ENCODE measurements around the gene HEXIM2.

Gene HEXIM2

GRCh38 chr17:45197108-45197507 lies 35.4 kb downstream of the HEXIM2 start:
- Histone ChIP-seq H3K9me3 (ENCODE audit: control insufficient read depth, insufficient read depth, low read depth, low read length) (no peaks in the 10 kb centered on the region), H3K4me1 (ENCODE audit: control insufficient read depth, insufficient read depth, low read length) (peaks cover 6% of the 10 kb centered on the region), H3K4me3 (ENCODE audit: low read depth, low read length) (no peak overlapping the region), H3K36me3 (ENCODE audit: control insufficient read depth in 2 of 2, insufficient read depth in 1 of 2, low read length in 2 of 2) (no peaks in the 10 kb centered on the region), H3K27ac (ENCODE audit: extremely low read depth, low read depth, low read length) (peak overlapping the region; percentile 34)
- CTCF ChIA-PET = interaction anchor here (0.6 to 10.8 kb wide), 46 partner anchors 9 to 449 kb away, joined by 3 to 301 read pairs (median 6); partner anchors contain the start of genes ACBD4, HEXIM1 and HEXIM2
- TF ChIP-seq ZNF473 (tag by site-specific recombination; IDR thresholded peaks at IDR 0.05) (no peak), AEBP2 (tag by site-specific recombination; IDR thresholded peaks at IDR 0.05; ENCODE audit: borderline replicate concordance) (no peak), ZBTB6 (tag by site-specific recombination; IDR thresholded peaks at IDR 0.05) (no peak), ELK4 (IDR thresholded peaks at IDR 0.05; ENCODE audit: borderline replicate concordance, low read depth, low read length) (no peak), ZBTB26 (tag by site-specific recombination; optimal IDR thresholded peaks at IDR 0.05) (no peak), ZNF174 (tag by site-specific recombination; IDR thresholded peaks at IDR 0.05) (no peak), ZNF529 (tag by site-specific recombination; IDR thresholded peaks at IDR 0.05; ENCODE audit: insufficient replicate concordance) (no peak), HOXC10 (CRISPR knock-in tag; IDR thresholded peaks at IDR 0.05) (no peak), ZNF654 (tag by site-specific recombination; IDR thresholded peaks at IDR 0.05; ENCODE audit: low read depth) (no peak), ZNF157 (tag by site-specific recombination; IDR thresholded peaks at IDR 0.05) (no peak), ZNF670 (tag by site-specific recombination; IDR thresholded peaks at IDR 0.05; ENCODE audit: low read depth) (no peak), ZFP37 (tag by site-specific recombination; IDR thresholded peaks at IDR 0.05) (no peak), HOXD13 (CRISPR knock-in tag; IDR thresholded peaks at IDR 0.05; ENCODE audit: borderline replicate concordance) (no peak), ZNF610 (tag by site-specific recombination; IDR thresholded peaks at IDR 0.05; ENCODE audit: borderline replicate concordance) (no peak), ZNF311 (tag by site-specific recombination; IDR thresholded peaks at IDR 0.05; ENCODE audit: borderline replicate concordance) (no peak), ZBTB8A (tag by site-specific recombination; IDR thresholded peaks at IDR 0.05) (no peak), ZNF544 (tag by site-specific recombination; IDR thresholded peaks at IDR 0.05) (no peak)
- POLR2A ChIA-PET = interaction anchor here (0.6 to 10.4 kb wide), 8 partner anchors 24 to 114 kb away, joined by 3 to 213 read pairs (median 4); partner anchors contain the start of genes ACBD4, HEXIM1 and HEXIM2

GRCh38 chr17:45197555-45198334 lies 36.1 kb downstream of the HEXIM2 start:
- no peak overlapping the region for H3K4me3 ChIP-seq (ENCODE audit: low read depth, low read length)
- H3K36me3 ChIP-seq (ENCODE audit: control insufficient read depth in 2 of 2, insufficient read depth in 1 of 2, low read length in 2 of 2) = no peaks in the 10 kb centered on the region
- POLR2A ChIA-PET = interaction anchor here (0.6 to 10.4 kb wide), 9 partner anchors 21 to 115 kb away, joined by 3 to 213 read pairs (median 5); partner anchors contain the start of genes ACBD4, HEXIM1 and HEXIM2
- H3K27ac ChIP-seq (ENCODE audit: extremely low read depth, low read depth, low read length) = peak overlapping the region; percentile 34
- H3K4me1 ChIP-seq (ENCODE audit: control insufficient read depth, insufficient read depth, low read length) = peaks cover 6% of the 10 kb centered on the region
- CTCF ChIA-PET = interaction anchor here (0.6 to 10.8 kb wide), 56 partner anchors 9 to 700 kb away, joined by 3 to 301 read pairs (median 5); partner anchors contain the start of genes ACBD4, HEXIM1, HEXIM2 and MAP3K14
- no peaks in the 10 kb centered on the region for H3K9me3 ChIP-seq (ENCODE audit: control insufficient read depth, insufficient read depth, low read depth, low read length)
- peak; percentile 77 for TF ChIP-seq GLIS1 (tag by site-specific recombination; IDR thresholded peaks at IDR 0.05)
- peak; percentile 70 for TF ChIP-seq ZIC2 (tag by site-specific recombination; IDR thresholded peaks at IDR 0.05)
- peak; percentile 95 for TF ChIP-seq ZNF600 (tag by site-specific recombination; IDR thresholded peaks at IDR 0.05)
- peak; percentile 32 for TF ChIP-seq ZNF76 (tag by site-specific recombination; IDR thresholded peaks at IDR 0.05; ENCODE audit: borderline replicate concordance, low read depth)
- no peak for TF ChIP-seq MEIS1 (CRISPR knock-in tag; IDR thresholded peaks at IDR 0.05; ENCODE audit: borderline replicate concordance)
- TF ChIP-seq KLF17 (tag by site-specific recombination; IDR thresholded peaks at IDR 0.05) = 0 out of 2 replicates have a peak, but pooled peaks have one; percentile 25
- TF ChIP-seq ZNF174 (tag by site-specific recombination; IDR thresholded peaks at IDR 0.05) = no peak
- TF ChIP-seq TRIM28 (IDR thresholded peaks at IDR 0.05; ENCODE audit: borderline replicate concordance, low read length) = peak; percentile 52; the same call in 1 of the 2 replicates
- TF ChIP-seq KLF8 (tag by site-specific recombination; IDR thresholded peaks at IDR 0.05) = peak; percentile 36; the same call in 1 of the 2 replicates
- TF ChIP-seq ZNF580 (tag by site-specific recombination; IDR thresholded peaks at IDR 0.05) = no peak
- TF ChIP-seq ZNF114 (tag by site-specific recombination; IDR thresholded peaks at IDR 0.05) = no peak
- TF ChIP-seq ZNF561 (tag by site-specific recombination; IDR thresholded peaks at IDR 0.05; ENCODE audit: borderline replicate concordance) = peak; percentile 91

Measured in HEK293 (cell line).